ENCODE data around the gene GRM5.

DNA sequence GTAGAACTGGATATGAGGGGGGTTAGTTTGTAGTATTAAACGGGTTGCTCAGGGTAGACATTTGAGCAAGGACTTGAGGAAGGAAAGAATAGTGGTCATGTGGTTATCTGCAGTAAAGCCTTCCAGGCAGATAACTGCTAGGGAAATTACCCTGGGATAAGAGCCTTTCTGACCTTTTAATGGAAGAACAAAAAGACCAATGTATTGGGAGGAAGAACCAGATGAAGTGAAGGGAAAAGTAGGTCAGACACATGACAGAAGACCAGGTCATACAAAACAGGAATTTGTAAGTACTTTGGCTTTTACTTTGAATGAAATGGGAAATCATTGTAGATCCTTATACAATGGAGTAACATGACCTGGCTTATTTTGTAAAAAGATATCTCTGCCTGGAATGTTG is 486.3 kb downstream of the GRM5 start:
- TF ChIP-seq, protein P1, sequence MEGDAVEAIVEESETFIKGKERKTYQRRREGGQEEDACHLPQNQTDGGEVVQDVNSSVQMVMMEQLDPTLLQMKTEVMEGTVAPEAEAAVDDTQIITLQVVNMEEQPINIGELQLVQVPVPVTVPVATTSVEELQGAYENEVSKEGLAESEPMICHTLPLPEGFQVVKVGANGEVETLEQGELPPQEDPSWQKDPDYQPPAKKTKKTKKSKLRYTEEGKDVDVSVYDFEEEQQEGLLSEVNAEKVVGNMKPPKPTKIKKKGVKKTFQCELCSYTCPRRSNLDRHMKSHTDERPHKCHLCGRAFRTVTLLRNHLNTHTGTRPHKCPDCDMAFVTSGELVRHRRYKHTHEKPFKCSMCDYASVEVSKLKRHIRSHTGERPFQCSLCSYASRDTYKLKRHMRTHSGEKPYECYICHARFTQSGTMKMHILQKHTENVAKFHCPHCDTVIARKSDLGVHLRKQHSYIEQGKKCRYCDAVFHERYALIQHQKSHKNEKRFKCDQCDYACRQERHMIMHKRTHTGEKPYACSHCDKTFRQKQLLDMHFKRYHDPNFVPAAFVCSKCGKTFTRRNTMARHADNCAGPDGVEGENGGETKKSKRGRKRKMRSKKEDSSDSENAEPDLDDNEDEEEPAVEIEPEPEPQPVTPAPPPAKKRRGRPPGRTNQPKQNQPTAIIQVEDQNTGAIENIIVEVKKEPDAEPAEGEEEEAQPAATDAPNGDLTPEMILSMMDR (IDR thresholded peaks at IDR 0.05), result no peak
- no peak for TF ChIP-seq POLR2A (IDR thresholded peaks at IDR 0.05)

Data from thyroid gland (tissue), 4 donors.